SU-DHL-6 (cell line): ENCODE measurements around the gene ATIC.

Experiments
- H2AFZ ChIP-seq: fragments of 200-600 bp; sonication (generic); 2 replicates; pipeline ENCODE4 v1.6.1; 2014; ENCODE audit warnings: low read depth, mild to moderate bottlenecking, moderate library complexity, mixed read lengths, antibody characterized with exemption, low read length; ENCODE audit not compliant: severe bottlenecking
- H3F3A ChIP-seq: fragments of 200-600 bp; shearing (Covaris generic); 2 replicates; pipeline ENCODE4 v1.6.0; 2016; ENCODE audit warnings: antibody characterized with exemption, mild to moderate bottlenecking; ENCODE audit not compliant: insufficient read depth
- H3K27ac ChIP-seq: fragments of 200-600 bp; sonication (generic); 2 replicates; pipeline ENCODE4 v1.5.1; 2016; ENCODE audit warnings: low read depth, mild to moderate bottlenecking, low read length, moderate library complexity, mixed read lengths
- H3K27me3 ChIP-seq: fragments of 200-600 bp; sonication (generic), shearing (Covaris generic); 2 replicates; pipeline ENCODE4 v1.6.0; 2014; ENCODE audit warnings: mild to moderate bottlenecking, low read length
- H3K36me3 ChIP-seq: fragments of 200-600 bp; sonication (generic); 2 replicates; pipeline ENCODE4 v1.6.1; 2014; ENCODE audit warnings: mild to moderate bottlenecking, low read length, mixed read lengths
- H3K4me2 ChIP-seq: fragments of 300-600, 200-600 bp; shearing (Covaris generic), sonication (generic); 2 replicates; pipeline ENCODE4 v1.6.0; 2014; ENCODE audit warnings: low read length, low read depth, mild to moderate bottlenecking; ENCODE audit not compliant: poor library complexity, severe bottlenecking
- H3K4me3 ChIP-seq: fragments of 200-600 bp; sonication (generic); 2 replicates; pipeline ENCODE4 v1.5.1; 2014; ENCODE audit warnings: antibody characterized with exemption, low read length, mild to moderate bottlenecking, mixed read lengths; ENCODE audit not compliant: insufficient read depth, poor library complexity, severe bottlenecking
- H3K79me2 ChIP-seq: fragments of 200-600 bp; sonication (generic); 2 replicates; pipeline ENCODE4 v1.6.1; 2014; ENCODE audit warnings: mild to moderate bottlenecking, low read length, moderate library complexity; ENCODE audit not compliant: insufficient read depth
- H3K9ac ChIP-seq: fragments of 200-600 bp; sonication (generic); 2 replicates; pipeline ENCODE4 v1.7.0; 2014; ENCODE audit warnings: mild to moderate bottlenecking, low read length
- H3K9me2 ChIP-seq: fragments of 200-600 bp; sonication (generic); replicated peaks from 2 replicates; pipeline ENCODE4 v1.6.1; 2014; ENCODE audit warnings: low read length; ENCODE audit not compliant: insufficient read depth
- H3K9me3 ChIP-seq: fragments of 200-600 bp; sonication (generic); 2 replicates; pipeline ENCODE4 v1.6.1; 2014; ENCODE audit warnings: low read length, mixed read lengths; ENCODE audit not compliant: insufficient read depth
- H4K20me1 ChIP-seq: fragments of 200-600 bp; sonication (generic); 2 replicates; pipeline ENCODE4 v1.6.1; 2014; ENCODE audit warnings: low read depth, mild to moderate bottlenecking, antibody characterized with exemption, low read length, moderate library complexity, mixed read lengths
- CTCF ChIP-seq: fragments of 200-600 bp; sonication (generic); IDR thresholded peaks from one replicate; pipeline ENCODE4 v1.5.1; 2017; ENCODE audit warnings: antibody characterized with exemption, mild to moderate bottlenecking, low read length, moderate library complexity; ENCODE audit not compliant: insufficient read depth, poor library complexity, severe bottlenecking
- EZH2phosphoT487 ChIP-seq: fragments of 200-600 bp; sonication (generic), shearing (Covaris generic); conservative IDR thresholded peaks from 2 replicates; pipeline ENCODE4 v1.6.1; 2018; ENCODE audit warnings: mild to moderate bottlenecking, antibody characterized with exemption, low read length, moderate library complexity, mixed read lengths

Gene ATIC

DNA sequence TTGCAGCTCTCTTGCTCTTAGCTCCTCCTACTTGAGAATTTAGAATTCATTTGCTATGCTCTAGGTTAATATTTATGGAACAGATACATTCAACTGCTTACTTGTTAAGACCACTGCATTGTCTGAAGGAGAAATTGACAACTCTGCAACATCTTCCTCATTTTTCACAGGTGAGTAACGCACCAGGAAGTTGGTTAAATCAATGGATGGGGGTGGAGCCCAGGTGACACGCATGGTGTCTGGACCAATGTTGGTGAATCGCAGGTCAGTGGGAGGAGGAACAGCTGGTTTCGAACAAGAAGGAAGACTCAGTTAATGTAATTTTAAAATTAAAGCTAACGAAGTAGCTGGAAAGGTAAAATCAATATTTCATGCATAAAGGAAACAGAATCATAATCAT is 79.7 kb downstream of the ATIC start:
- Histone ChIP-seq H3K9ac (no peak overlapping the region), H3K27me3 (no peaks in the 10 kb centered on the region), H3K4me3 (no peak overlapping the region), H2AFZ (no peak overlapping the region), H3K9me3 (no peaks in the 10 kb centered on the region), H3K27ac (no peak overlapping the region), H3K36me3 (no peaks in the 10 kb centered on the region), H3K79me2 (no peaks in the 10 kb centered on the region), H3F3A (no peaks in the 10 kb centered on the region), H3K9me2 (no peaks in the 10 kb centered on the region), H3K4me2 (peak overlapping the region; percentile 29), H4K20me1 (no peaks in the 10 kb centered on the region)
- TF ChIP-seq EZH2phosphoT487 = no peak
- TF ChIP-seq CTCF = no peak

GRCh38 chr2:215392164-215392563 is 80.3 kb downstream of the ATIC start:
- no peak overlapping the region for H3K4me3 ChIP-seq
- H3K36me3 ChIP-seq = no peaks in the 10 kb centered on the region
- H3K9me3 ChIP-seq = no peaks in the 10 kb centered on the region
- no peak overlapping the region for H3K27ac ChIP-seq
- H3K9ac ChIP-seq = no peak overlapping the region
- TF ChIP-seq CTCF (no peak), EZH2phosphoT487 (no peak)
- H3K79me2 ChIP-seq = no peaks in the 10 kb centered on the region
- no peaks in the 10 kb centered on the region for H3F3A ChIP-seq
- no peaks in the 10 kb centered on the region for H3K9me2 ChIP-seq
- H3K4me2 ChIP-seq = peak overlapping the region; percentile 29
- no peak overlapping the region for H2AFZ ChIP-seq
- no peaks in the 10 kb centered on the region for H4K20me1 ChIP-seq
- no peaks in the 10 kb centered on the region for H3K27me3 ChIP-seq

DNA sequence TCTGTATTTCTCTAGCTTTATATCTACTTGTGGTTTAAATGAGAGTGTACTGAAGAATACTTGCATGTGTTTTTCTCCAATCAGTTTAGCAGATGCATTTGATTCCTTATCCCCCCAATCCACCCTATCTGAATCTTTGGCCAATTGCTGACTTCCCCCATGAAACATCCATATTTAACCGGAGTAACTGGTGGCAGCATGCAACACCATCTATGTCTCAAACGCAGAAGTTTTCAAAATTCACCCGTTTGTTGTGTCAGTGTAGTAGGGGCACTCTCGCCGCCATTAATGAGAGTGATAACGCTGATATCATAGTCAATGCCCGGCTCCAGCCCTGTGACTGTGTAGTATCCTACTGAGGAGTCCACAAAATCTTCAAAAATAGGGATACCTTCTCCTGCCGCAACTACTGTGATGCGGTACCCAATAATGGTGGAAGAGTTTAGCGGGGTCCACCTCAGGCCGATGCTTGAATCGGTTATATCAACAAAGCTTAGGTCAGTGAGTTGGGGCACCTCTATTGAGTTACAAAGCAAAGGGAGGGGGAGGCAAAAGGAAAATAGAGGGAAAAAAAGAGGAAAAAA is 80.9 kb downstream of the ATIC start:
- Histone ChIP-seq H4K20me1 (no peaks in the 10 kb centered on the region), H3K9me3 (no peaks in the 10 kb centered on the region), H3K79me2 (no peaks in the 10 kb centered on the region), H3K4me2 (no peak overlapping the region), H3K27ac (no peak overlapping the region), H3K9ac (no peak overlapping the region), H3K36me3 (no peaks in the 10 kb centered on the region), H3K27me3 (no peaks in the 10 kb centered on the region), H2AFZ (no peak overlapping the region), H3F3A (no peaks in the 10 kb centered on the region), H3K9me2 (no peaks in the 10 kb centered on the region), H3K4me3 (no peak overlapping the region)
- TF ChIP-seq EZH2phosphoT487 (no peak), CTCF (no peak)
